Stomach (tissue), 9 donors: ENCODE measurements around the gene ARFGAP1. TPM values are rescaled to one million over a fixed set of nuclear protein-coding genes. Genes with fewer than 3 reads are reported as not detected.
A peak's percentile ranks its signal among the peaks of the same experiment; 100 is the strongest.

ENCODE experiments used
- DNase-seq, 2 donors: peaks; one replicate each; pipeline versions ENCODE4 v3.0.0 to v3.0.0-alpha.2; 2013 to 2019
- H3K27ac ChIP-seq, 5 donors: fragments of 200-600 bp in 4 of 5; sonication (generic) in 4 of 5; one replicate each; pipeline ENCODE4 v1.5.1; 2013 to 2019; ENCODE audit warnings: mild to moderate bottlenecking in 1 of 5, moderate library complexity in 1 of 5
- H3K27me3 ChIP-seq, 3 donors: fragments of 200-600 bp; sonication (generic); one replicate each; pipeline ENCODE4 v1.5.1; 2017 to 2019; ENCODE audit warnings: mixed run types in 1 of 3
- H3K36me3 ChIP-seq, 4 donors: fragments of 200-600 bp; sonication (generic); 1 replicate in 3 of 4; 2 replicates in 1 of 4; pipeline ENCODE4 v1.5.1; 2016 to 2019
- H3K4me1 ChIP-seq, 4 donors: fragments of 200-600 bp; sonication (generic); one replicate each; pipeline ENCODE4 v1.5.1; 2016 to 2019
- H3K4me3 ChIP-seq, 4 donors: fragments of 200-600 bp; sonication (generic) in 3 of 4; one replicate each; pipeline ENCODE4 v1.5.1; 2016 to 2019; ENCODE audit warnings: mild to moderate bottlenecking in 1 of 4
- H3K9me3 ChIP-seq, 4 donors: fragments of 200-600 bp; sonication (generic); one replicate each; pipeline ENCODE4 v1.5.1; 2016 to 2019
- EP300 ChIP-seq: sonication (generic); formaldehyde crosslinking; IDR thresholded peaks from one replicate; pipeline ENCODE4 v1.6.1; 2017; ENCODE audit warnings: antibody characterized with exemption
- POLR2A ChIP-seq, 4 donors: fragments of 450-650 bp; IDR thresholded peaks; one replicate each; pipeline ENCODE4 v1.6.1; 2016; ENCODE audit warnings: antibody characterized with exemption in 4 of 4, control low read depth in 2 of 4, mild to moderate bottlenecking in 1 of 4, moderate library complexity in 1 of 4
- POLR2AphosphoS5 ChIP-seq, 3 donors: sonication (generic); formaldehyde crosslinking; IDR thresholded peaks; one replicate each; pipeline ENCODE4 v1.6.1; 2016; ENCODE audit warnings: antibody characterized with exemption in 3 of 3
- WGBS, 5 donors: extraction: QIAGEN DNeasy Blood & Tissue Kit in 3 of 5; methylation state at CpG; one replicate each; pipeline versions ENCODE4 v1.1.5 to v1.1.7; 2013 to 2018; 5-methylcytosine and 5-hydroxymethylcytosine counted together
- intact Hi-C: fragments of 100-400 bp; cut with DNase I; formaldehyde crosslinking; loops from one replicate; pipeline ENCODE4 v1.15.1; 2023; ENCODE audit warnings: low total_unique reads
- polyA plus RNA-seq, 3 donors: library from polyadenylated mRNA; stranded (reverse); fragments of 200-250 nt; gene quantifications; one replicate each; pipeline ENCODE4 v1.2.3, GENCODE V29; 2013
- total RNA-seq, 5 donors: library from RNA; depleted of rRNA; stranded (reverse); fragments of >200 nt; gene quantifications; one replicate each; pipeline versions ENCODE4 v1.1.0 to v1.2.3, GENCODE V29; 2014 to 2016
- TF ChIP-seq, protein P1 (sequence below), 7 experiments: fragments of 450-650 bp in 4 of 7; fragments of 200-600 bp in 3 of 7; sonication (generic) in 3 of 7; IDR thresholded peaks; one replicate each; pipeline ENCODE4 v1.5.1; 2016 to 2019; ENCODE audit warnings: antibody characterized with exemption in 7 of 7, control low read depth in 2 of 7, mild to moderate bottlenecking in 1 of 7
- donor health status: healthy with polysubstance abuse.
- donor health status: Bipolar disorder and iron deficiency.
- donor health status: healthy.

Gene ARFGAP1
- total and polyA plus RNA-seq, 8 donors, result 51.3 to 146 (median 59.4) TPM

DNA sequence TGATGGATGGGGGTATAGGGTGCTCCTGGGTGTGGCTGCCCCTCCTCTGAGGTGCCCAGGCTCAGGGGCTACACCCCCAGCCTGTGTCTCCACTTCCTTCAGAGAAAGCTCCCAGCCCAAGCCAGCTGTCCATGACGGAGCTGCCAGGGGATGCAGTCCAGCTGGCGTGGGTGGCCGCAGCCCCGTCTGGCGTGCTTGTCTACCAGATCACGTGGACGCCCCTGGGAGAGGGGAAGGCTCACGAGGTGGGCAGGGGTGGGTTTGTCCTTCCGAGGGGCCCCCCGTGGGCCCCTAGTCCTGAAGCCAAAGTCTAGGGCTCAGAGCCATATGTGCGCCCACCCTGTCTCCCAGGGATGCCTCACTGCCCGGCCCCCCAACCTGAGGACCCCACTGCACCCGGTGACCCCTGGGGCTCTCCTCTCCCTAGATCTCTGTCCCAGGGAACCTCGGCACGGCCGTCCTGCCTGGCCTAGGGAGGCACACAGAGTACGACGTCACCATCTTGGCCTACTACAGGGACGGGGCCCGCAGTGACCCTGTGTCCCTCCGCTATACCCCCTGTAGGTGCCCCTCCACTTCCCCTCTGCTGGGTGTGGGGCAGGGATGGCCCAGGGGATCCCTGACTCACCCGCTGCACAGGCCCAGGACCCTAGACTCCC is 40.2 kb downstream of the ARFGAP1 start:
- intact Hi-C loops, result no loop called here
- DNase-seq, result peak in 1 of 2 donors; percentile 85
- no peak overlapping the region for H3K4me3 ChIP-seq
- 63 to 82% (median 71%) methylated on average over 3 to 22 of the region's 22 CpGs for WGBS, 5 donors
- peaks cover 0 to 7% (median 3%) of the 10 kb centered on the region in 4 donors for H3K4me1 ChIP-seq
- H3K36me3 ChIP-seq, result no peaks in the 10 kb centered on the region
- no peak overlapping the region for H3K27ac ChIP-seq
- H3K9me3 ChIP-seq, result no peaks in the 10 kb centered on the region
- TF ChIP-seq EP300, result no peak
- no peak for TF ChIP-seq POLR2AphosphoS5 (IDR thresholded peaks at IDR 0.05)
- TF ChIP-seq, protein P1, sequence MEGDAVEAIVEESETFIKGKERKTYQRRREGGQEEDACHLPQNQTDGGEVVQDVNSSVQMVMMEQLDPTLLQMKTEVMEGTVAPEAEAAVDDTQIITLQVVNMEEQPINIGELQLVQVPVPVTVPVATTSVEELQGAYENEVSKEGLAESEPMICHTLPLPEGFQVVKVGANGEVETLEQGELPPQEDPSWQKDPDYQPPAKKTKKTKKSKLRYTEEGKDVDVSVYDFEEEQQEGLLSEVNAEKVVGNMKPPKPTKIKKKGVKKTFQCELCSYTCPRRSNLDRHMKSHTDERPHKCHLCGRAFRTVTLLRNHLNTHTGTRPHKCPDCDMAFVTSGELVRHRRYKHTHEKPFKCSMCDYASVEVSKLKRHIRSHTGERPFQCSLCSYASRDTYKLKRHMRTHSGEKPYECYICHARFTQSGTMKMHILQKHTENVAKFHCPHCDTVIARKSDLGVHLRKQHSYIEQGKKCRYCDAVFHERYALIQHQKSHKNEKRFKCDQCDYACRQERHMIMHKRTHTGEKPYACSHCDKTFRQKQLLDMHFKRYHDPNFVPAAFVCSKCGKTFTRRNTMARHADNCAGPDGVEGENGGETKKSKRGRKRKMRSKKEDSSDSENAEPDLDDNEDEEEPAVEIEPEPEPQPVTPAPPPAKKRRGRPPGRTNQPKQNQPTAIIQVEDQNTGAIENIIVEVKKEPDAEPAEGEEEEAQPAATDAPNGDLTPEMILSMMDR (IDR thresholded peaks at IDR 0.05), result no peak
- no peak for TF ChIP-seq POLR2A (IDR thresholded peaks at IDR 0.05)
- H3K27me3 ChIP-seq, result peaks cover 2 to 88% (median 33%) of the 10 kb centered on the region in 3 donors

DNA sequence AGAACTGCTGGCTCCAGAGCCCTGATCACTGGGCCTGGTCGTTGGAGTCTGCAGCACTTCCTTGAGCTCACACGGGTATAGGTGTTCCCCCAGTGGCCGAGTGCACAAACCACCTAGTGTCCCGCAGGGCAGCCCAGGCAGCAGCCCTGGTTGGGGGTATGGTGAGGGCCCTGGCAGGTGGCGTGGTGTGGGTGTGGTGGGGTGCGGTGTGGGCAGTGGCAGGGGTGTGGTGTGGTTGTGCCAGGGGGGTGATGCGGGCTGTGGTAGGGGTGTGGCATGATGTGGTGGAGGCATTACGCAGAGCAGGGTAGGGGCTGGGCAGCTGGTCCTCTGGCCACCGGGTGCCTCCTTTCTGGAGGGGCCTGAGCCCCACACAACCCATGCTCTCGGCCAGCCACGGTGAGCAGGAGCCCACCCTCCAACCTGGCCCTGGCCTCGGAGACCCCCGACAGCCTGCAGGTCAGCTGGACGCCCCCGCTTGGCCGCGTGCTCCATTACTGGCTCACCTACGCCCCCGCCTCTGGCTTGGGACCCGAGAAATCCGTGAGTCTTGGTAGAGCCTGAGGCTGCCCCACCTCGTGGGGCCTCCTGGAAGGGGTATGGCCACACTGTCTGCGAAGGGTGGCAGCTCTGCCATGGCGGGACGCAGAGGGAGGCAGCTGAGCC is 40.9 kb downstream of the ARFGAP1 start:
- TF ChIP-seq POLR2A (IDR thresholded peaks at IDR 0.05) (no peak), POLR2AphosphoS5 (IDR thresholded peaks at IDR 0.05) (no peak), EP300 (no peak)
- TF ChIP-seq, protein P1 (IDR thresholded peaks at IDR 0.05), result no peak
- Histone ChIP-seq H3K27me3 (peaks cover 2 to 88% (median 31%) of the 10 kb centered on the region in 3 donors), H3K4me3 (no peak overlapping the region), H3K4me1 (peaks cover 0 to 7% (median 3%) of the 10 kb centered on the region in 4 donors), H3K36me3 (no peaks in the 10 kb centered on the region), H3K27ac (no peak overlapping the region), H3K9me3 (no peaks in the 10 kb centered on the region)
- intact Hi-C loops, result no loop called here
- DNase-seq, result no peak
- WGBS, 5 donors, result 61 to 76% (median 68%) methylated on average over 16 to 25 of the region's 25 CpGs

DNA sequence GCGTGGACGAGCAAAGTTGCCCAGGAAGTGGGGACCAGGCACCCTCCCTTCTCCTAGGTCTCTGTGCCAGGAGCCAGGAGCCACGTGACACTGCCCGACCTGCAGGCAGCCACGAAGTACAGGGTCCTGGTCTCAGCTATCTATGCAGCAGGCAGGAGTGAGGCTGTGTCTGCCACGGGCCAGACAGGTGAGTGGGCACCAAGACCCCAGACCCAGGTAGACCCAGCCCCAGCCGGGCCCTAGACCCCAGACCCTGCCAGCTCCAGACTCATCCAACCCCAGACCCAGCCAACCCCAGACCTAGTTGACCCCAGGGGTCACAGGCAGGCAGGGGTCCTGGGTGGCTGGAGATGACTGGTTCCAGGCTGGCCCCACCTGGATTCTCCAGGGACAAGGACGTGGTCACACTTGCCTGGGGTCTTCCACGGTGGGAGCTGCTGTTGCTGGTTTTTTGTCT is 41.4 kb downstream of the ARFGAP1 start:
- WGBS, 5 donors, result 49 to 61% (median 59%) methylated on average over 4 to 9 of the region's 9 CpGs
- peaks cover 0 to 88% (median 26%) of the 10 kb centered on the region in 3 donors for H3K27me3 ChIP-seq
- intact Hi-C loops, result no loop called here
- no peaks in the 10 kb centered on the region for H3K9me3 ChIP-seq
- no peaks in the 10 kb centered on the region for H3K36me3 ChIP-seq
- no peak overlapping the region for H3K27ac ChIP-seq
- TF ChIP-seq POLR2A (IDR thresholded peaks at IDR 0.05) (no peak), POLR2AphosphoS5 (IDR thresholded peaks at IDR 0.05) (no peak), EP300 (no peak)
- TF ChIP-seq, protein P1 (IDR thresholded peaks at IDR 0.05), result no peak
- DNase-seq, result no peak
- H3K4me3 ChIP-seq, result no peak overlapping the region
- H3K4me1 ChIP-seq, result peaks cover 0 to 7% (median 2%) of the 10 kb centered on the region in 4 donors

DNA sequence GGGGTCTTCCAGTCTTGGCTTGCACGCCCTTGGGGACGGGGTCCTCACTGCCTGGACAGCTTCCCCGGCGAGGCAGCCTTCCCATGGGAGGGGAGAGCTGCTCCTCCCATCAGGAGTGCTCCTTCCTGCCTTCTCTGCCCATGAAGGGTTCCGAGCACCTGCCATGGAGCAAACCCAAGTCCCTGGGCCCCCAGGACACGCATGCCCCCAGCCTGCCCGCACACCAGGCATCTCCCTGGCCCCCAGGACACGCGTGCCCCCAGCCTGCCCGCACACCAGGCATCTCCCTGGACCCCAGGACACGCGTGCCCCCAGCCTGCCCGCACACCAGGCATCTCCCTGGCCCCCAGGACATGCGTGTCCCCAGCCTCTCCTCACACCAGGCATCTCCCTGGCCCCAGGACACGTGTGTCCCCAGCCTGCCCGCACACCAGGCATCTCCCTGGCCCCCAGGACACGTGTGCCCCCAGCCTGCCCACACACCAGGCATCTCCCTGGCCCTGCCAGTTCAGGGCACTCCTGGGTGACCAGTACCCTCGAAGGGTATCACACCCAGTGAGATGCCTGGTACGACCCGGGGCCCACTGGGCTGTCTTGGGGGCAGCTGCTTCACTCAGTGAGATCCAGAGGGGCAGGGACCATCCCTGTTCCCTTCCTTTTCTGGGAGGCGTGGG is 42.1 kb downstream of the ARFGAP1 start:
- DNase-seq, result no peak

More for the DNA sequence above, 42.1 kb downstream of the ARFGAP1 start:
- intact Hi-C loops, result no loop called here
- TF ChIP-seq, protein P1 (IDR thresholded peaks at IDR 0.05), result no peak
- no peak for TF ChIP-seq POLR2AphosphoS5 (IDR thresholded peaks at IDR 0.05)
- no peak for TF ChIP-seq EP300
- no peak for TF ChIP-seq POLR2A (IDR thresholded peaks at IDR 0.05)
- Histone ChIP-seq H3K36me3 (no peaks in the 10 kb centered on the region), H3K9me3 (no peaks in the 10 kb centered on the region), H3K27ac (no peak overlapping the region), H3K4me1 (peaks cover 0 to 2% (median 0%) of the 10 kb centered on the region in 4 donors), H3K27me3 (peaks cover 0 to 88% (median 24%) of the 10 kb centered on the region in 3 donors), H3K4me3 (no peak overlapping the region)
- WGBS, 5 donors, result 75 to 84% (median 78%) methylated on average over 8 to 21 of the region's 21 CpGs
